Spleen (tissue), 11 donors: ENCODE data around the gene PGAM2. TPM values are rescaled to one million over a fixed set of nuclear protein-coding genes. Genes with fewer than 3 reads are reported as not detected.

ENCODE experiments used
- DNase-seq: peaks from one replicate; pipeline ENCODE4 v3.0.0-alpha.2; 2020
- H3K27ac ChIP-seq, 8 donors: fragments of 200-600 bp; sonication (generic) in 7 of 8; 1 replicate in 4 of 8; 2 replicates in 4 of 8; pipeline versions ENCODE4 v1.5.0 to v1.8.0; 2016 to 2021; ENCODE audit warnings: inconsistent platforms in 4 of 8, mild to moderate bottlenecking in 4 of 8, moderate library complexity in 1 of 8
- H3K27me3 ChIP-seq, 7 donors: fragments of 200-600 bp; sonication (generic) in 6 of 7; replicated peaks in 1 of 7; 1 replicate in 4 of 7; 2 replicates in 3 of 7; pipeline versions ENCODE4 v1.5.0 to v1.8.0; 2016 to 2021; ENCODE audit warnings: inconsistent platforms in 3 of 7, mild to moderate bottlenecking in 1 of 7
- H3K36me3 ChIP-seq, 6 donors: fragments of 200-600 bp; sonication (generic) in 5 of 6; 1 replicate in 4 of 6; 2 replicates in 2 of 6; pipeline versions ENCODE4 v1.5.0 to v1.8.0; 2016 to 2021; ENCODE audit warnings: inconsistent platforms in 2 of 6
- H3K4me1 ChIP-seq, 6 donors: fragments of 200-600 bp; sonication (generic) in 5 of 6; 1 replicate in 3 of 6; 2 replicates in 3 of 6; pipeline versions ENCODE4 v1.5.0 to v1.8.0; 2016 to 2021; ENCODE audit warnings: inconsistent platforms in 3 of 6
- H3K4me3 ChIP-seq, 8 donors: fragments of 200-600 bp; sonication (generic) in 7 of 8; 1 replicate in 4 of 8; 2 replicates in 4 of 8; pipeline versions ENCODE4 v1.5.0 to v1.8.0; 2016 to 2021; ENCODE audit warnings: inconsistent platforms in 4 of 8, mild to moderate bottlenecking in 4 of 8, moderate library complexity in 2 of 8
- H3K9me3 ChIP-seq, 8 donors: fragments of 200-600 bp; sonication (generic) in 7 of 8; 1 replicate in 4 of 8; 2 replicates in 4 of 8; pipeline versions ENCODE4 v1.5.0 to v1.8.0; 2016 to 2021; ENCODE audit warnings: inconsistent platforms in 4 of 8
- CTCF ChIP-seq, 11 experiments: fragments of 200-600 bp in 7 of 11; fragments of 450-650 bp in 4 of 11; sonication (generic) in 4 of 11; IDR thresholded peaks in 8 of 11; conservative IDR thresholded peaks in 3 of 11; 1 replicate in 7 of 11; 2 replicates in 4 of 11; pipeline versions ENCODE4 v1.4.0 to v1.8.0; 2016 to 2021; ENCODE audit warnings: antibody characterized with exemption in 11 of 11, inconsistent platforms in 4 of 11, mild to moderate bottlenecking in 1 of 11
- POLR2A ChIP-seq, 3 donors: fragments of 450-650 bp; IDR thresholded peaks; one replicate each; pipeline ENCODE4 v1.5.1; 2017; ENCODE audit warnings: antibody characterized with exemption in 3 of 3, mild to moderate bottlenecking in 1 of 3
- POLR2AphosphoS5 ChIP-seq, 3 donors: sonication (generic); formaldehyde crosslinking; IDR thresholded peaks; one replicate each; pipeline ENCODE4 v1.5.1; 2017; ENCODE audit warnings: antibody characterized with exemption in 3 of 3
- whole genome bisulfite sequencing, 5 donors: extraction: QIAGEN DNeasy Blood & Tissue Kit in 3 of 5; methylation state at CpG; one replicate each; pipeline versions ENCODE4 v1.1.5 to v1.1.7; 2013 to 2018; 5-methylcytosine and 5-hydroxymethylcytosine counted together
- intact Hi-C: fragments of 100-400 bp; cut with DNase I; formaldehyde crosslinking; loops from one replicate; pipeline ENCODE4 v1.15.0; 2023; ENCODE audit warnings: low total_unique reads
- polyA plus RNA-seq, 3 donors: library from polyadenylated mRNA; stranded (reverse); fragments of 200-250 nt; gene quantifications; one replicate each; pipeline ENCODE4 v1.2.1, GENCODE V29; 2013
- total RNA-seq, 7 donors: library from RNA; depleted of rRNA in 3 of 7; stranded (reverse); fragments of >200 nt in 3 of 7; fragmentation: NEBNext Ultra II Directional in 4 of 7; extraction: Animal tissue kit (Norgen Biotek cat#: 25700) in 4 of 7; gene quantifications; one replicate each; pipeline versions ENCODE4 v1.1.0 to v1.2.1, GENCODE V29; 2016 to 2021
- donor health status: healthy with polysubstance abuse.
- donor health status: DM: no; HTN: no; CAD: no; lungs with moderate emphysema.
- donor health status: DM: no; HTN: no; CAD: no.
- donor health status: Bipolar disorder and iron deficiency.
- donor health status: healthy.
- donor health status: DM: no; HTN: no; CAD: no.
- donor health status: DM: yes; HTN: yes; CAD: no.

PGAM2 gene
- total and polyA plus RNA-seq, 10 donors = 0.75 to 4.0 (median 1.6) TPM; not detected in 1

- peaks cover 0 to 100% (median 52%) of the 10 kb centered on the region in 6 donors for H3K36me3 ChIP-seq
- TF ChIP-seq CTCF (IDR thresholded peaks at IDR 0.05 in 8 of 11, conservative IDR thresholded peaks at IDR 0.05 in 3 of 11) (no peak), POLR2AphosphoS5 (IDR thresholded peaks at IDR 0.05) (peak in 1 of 3 donors; percentile 69), POLR2A (IDR thresholded peaks at IDR 0.05) (no peak)
- H3K4me1 ChIP-seq = no peaks in the 10 kb centered on the region
- DNase-seq = peak; percentile 64
- no peak overlapping the region for H3K4me3 ChIP-seq
- intact Hi-C loops = no loop called here
- H3K9me3 ChIP-seq = no peaks in the 10 kb centered on the region
- no peak overlapping the region for H3K27ac ChIP-seq
- H3K27me3 ChIP-seq = no peaks in the 10 kb centered on the region
- WGBS, 5 donors = 79 to 90% (median 87%) methylated on average over 29 to 41 of the region's 41 CpGs
These were observed 47.0 kb upstream of the PGAM2 start for GRCh38 chr7:44112231-44112996.

- Histone ChIP-seq H3K9me3 (no peaks in the 10 kb centered on the region), H3K27me3 (no peaks in the 10 kb centered on the region), H3K36me3 (peaks cover 0 to 100% (median 49%) of the 10 kb centered on the region in 6 donors), H3K4me3 (no peak overlapping the region), H3K27ac (no peak overlapping the region), H3K4me1 (peaks cover 0 to 6% (median 0%) of the 10 kb centered on the region in 6 donors)
- intact Hi-C loops = no loop called here
- no peak for TF ChIP-seq CTCF (IDR thresholded peaks at IDR 0.05 in 8 of 11, conservative IDR thresholded peaks at IDR 0.05 in 3 of 11)
- peak in 1 of 3 donors; percentile 36 for TF ChIP-seq POLR2AphosphoS5 (IDR thresholded peaks at IDR 0.05)
- peak; percentile 66 for DNase-seq
- WGBS, 5 donors = 87 to 96% (median 91%) methylated on average over 10 to 16 of the region's 16 CpGs
These were observed 46.4 kb upstream of the PGAM2 start for GRCh38 chr7:44111761-44112160.

GRCh38 chr7:44110719-44111635, 45.6 kb upstream of the PGAM2 start:
- DNase-seq = no peak
- 73 to 85% (median 78%) methylated on average over 14 to 27 of the region's 27 CpGs for WGBS, 5 donors
- no peaks in the 10 kb centered on the region for H3K27me3 ChIP-seq
- peaks cover 0 to 13% (median 3%) of the 10 kb centered on the region in 6 donors for H3K4me1 ChIP-seq
- H3K9me3 ChIP-seq = no peaks in the 10 kb centered on the region
- intact Hi-C loops = no loop called here
- no peak overlapping the region for H3K27ac ChIP-seq
- peaks cover 0 to 92% (median 44%) of the 10 kb centered on the region in 6 donors for H3K36me3 ChIP-seq
- no peak overlapping the region for H3K4me3 ChIP-seq
- TF ChIP-seq POLR2AphosphoS5 (IDR thresholded peaks at IDR 0.05) (peak in 1 of 3 donors; percentile 49), CTCF (IDR thresholded peaks at IDR 0.05 in 8 of 11, conservative IDR thresholded peaks at IDR 0.05 in 3 of 11) (no peak)
